ENCODE measurements around the gene NPPA. TPM values are rescaled to one million over a fixed set of nuclear protein-coding genes. Genes with fewer than 3 reads are reported as not detected.
A peak's percentile ranks its signal among the peaks of the same experiment; 100 is the strongest.
"Not testable (repeated sequence)": the region's sequence is repeated elsewhere in the genome, so short reads cannot be mapped to it uniquely, and the experiment has no call there.

Gene NPPA
- polyA plus RNA-seq, 5 donors = 0.43 to 1.5 (median 0.73) TPM

GRCh38 chr1:11807133-11807532 lies 40.5 kb downstream of the NPPA start:
- DNase-seq = no peak

- no peak for DNase-seq
Observed at GRCh38 chr1:11806307-11806936, 41.2 kb downstream of the NPPA start.

- DNase-seq = peak; percentile 99
Observed at GRCh38 chr1:11805422-11806306, 41.9 kb downstream of the NPPA start, which contains the start of the genes CLCN6 and MTHFR. CLCN6 (plus strand) TSS chr1:11806191; CDS start chr1:11806263, 72 bp downstream. MTHFR (minus strand) TSS chr1:11805964; CDS start chr1:11803116, 2,848 bp downstream.

- DNase-seq = no peak
Observed at GRCh38 chr1:11804666-11805421, 42.7 kb downstream of the NPPA start.

DNA sequence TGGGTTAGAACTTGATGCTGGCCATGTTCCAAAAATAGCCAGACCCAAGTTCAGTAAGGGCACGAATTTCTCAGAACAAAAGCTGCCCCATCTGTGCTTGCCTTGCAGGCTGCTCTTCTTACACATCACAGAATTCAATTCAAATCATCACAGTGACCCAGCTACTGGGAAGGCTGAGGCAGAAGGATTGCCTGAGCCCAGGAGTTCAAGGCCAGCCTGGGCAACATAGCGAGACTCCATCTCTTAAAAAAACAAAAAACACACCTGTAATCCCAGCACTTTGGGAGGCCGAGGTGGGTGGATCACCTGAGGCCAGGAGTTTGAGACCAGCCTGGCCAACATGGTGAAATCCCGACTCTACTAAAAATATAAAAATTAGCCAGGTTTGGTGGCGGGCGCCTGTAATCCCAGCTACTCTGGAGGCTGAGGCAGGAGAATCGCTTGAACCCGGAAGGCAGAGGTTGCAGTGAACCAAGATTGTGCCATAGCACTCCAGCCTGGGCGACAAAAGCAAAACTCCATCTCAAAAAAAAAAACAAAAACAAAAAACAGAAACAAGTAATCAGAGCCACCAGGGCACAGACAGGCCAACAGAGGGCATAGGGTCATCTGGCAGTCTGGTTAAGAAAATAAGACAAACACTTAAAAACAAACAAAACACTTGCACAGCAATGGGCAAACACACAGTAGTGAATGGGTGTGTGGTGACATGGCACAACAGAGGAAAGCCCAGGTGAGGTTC lies 43.5 kb downstream of the NPPA start:
- not testable (repeated sequence) for DNase-seq

- peak; percentile 88 to 89 for DNase-seq
Observed at GRCh38 chr1:11802973-11803885, 44.4 kb downstream of the NPPA start.

GRCh38 chr1:11802616-11802972 lies 45.0 kb downstream of the NPPA start:
- no peak for DNase-seq

GRCh38 chr1:11800756-11801433 lies 46.7 kb downstream of the NPPA start:
- DNase-seq = no peak

DNA sequence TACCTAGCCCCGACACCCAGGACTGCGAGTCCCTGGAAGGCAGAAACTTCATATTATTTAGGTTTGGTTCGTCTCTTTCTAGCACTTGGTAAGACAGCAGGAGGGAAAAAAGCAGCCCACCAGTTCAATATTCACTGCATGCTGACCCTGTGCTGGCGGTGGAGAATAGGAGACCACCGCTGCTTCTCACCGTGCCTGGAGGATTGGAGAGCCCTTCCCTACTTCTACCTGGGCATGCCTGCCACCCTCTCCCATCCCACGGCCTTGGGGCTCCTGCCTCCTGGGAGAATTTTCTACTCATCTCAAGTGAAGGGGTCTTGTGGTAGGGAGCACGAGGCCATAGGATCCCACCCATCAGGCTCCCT lies 47.2 kb downstream of the NPPA start:
- no peak for DNase-seq

GRCh38 chr1:11799896-11800295 lies 47.7 kb downstream of the NPPA start:
- no peak for DNase-seq

GRCh38 chr1:11799099-11799498 lies 48.5 kb downstream of the NPPA start:
- no peak for DNase-seq

DNA sequence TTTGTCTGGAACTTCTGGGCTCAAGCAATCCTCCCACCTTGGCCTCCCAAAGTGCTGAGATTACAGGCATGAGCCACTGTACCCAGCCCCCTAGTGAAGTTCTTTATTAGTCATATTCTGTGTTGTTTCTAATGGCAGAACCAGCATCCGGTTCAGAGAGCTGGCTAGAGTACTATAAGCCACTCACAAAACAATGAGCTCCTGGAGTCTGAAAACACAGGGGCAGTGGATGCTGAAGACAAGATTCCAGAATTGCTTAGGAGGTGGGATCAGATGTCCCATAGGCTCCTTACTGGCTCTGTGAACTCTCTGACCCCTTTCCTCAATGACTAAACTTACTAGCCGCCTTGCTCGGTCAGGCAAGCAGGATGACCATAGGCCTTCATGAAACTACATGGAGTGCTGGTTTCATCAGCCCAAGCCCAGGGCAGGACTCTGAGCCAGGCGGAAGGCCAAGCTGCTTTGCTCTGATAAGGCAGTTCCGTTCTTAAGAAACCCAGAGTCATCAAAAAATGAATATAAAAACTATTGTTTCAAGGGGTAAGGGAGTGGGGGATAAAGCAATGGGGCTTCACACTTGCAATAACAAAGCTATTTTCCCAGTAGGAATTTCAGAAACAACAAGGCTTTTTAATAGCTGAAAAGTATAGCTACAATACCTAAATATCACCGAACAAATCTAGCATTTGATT lies 49.9 kb downstream of the NPPA start:
- DNase-seq = no peak

GRCh38 chr1:11796036-11796828 lies 51.4 kb downstream of the NPPA start:
- no peak for DNase-seq

Other genes with a start within 250 kb of the NPPA start
- 1 to 10 TPM in 1 of 5 donors, under 1 TPM in 4; 0.52 to 1.5 (median 0.73) TPM for gene FBXO2, start 193.4 kb downstream of the NPPA start, polyA plus RNA-seq (ENCODE audit: insufficient read depth in 1 of 5, insufficient read length in 5 of 5, low replicate concordance in 1 of 5)
- gene FBXO44, start 192.9 kb downstream of the NPPA start, polyA plus RNA-seq (ENCODE audit: insufficient read depth in 1 of 5, insufficient read length in 5 of 5, low replicate concordance in 1 of 5) = 10 to 100 TPM; 10.4 to 20.3 (median 15.8) TPM
- gene FBXO6, start 183.6 kb downstream of the NPPA start, polyA plus RNA-seq (ENCODE audit: insufficient read depth in 1 of 5, insufficient read length in 5 of 5, low replicate concordance in 1 of 5) = 1 to 10 TPM; 4.5 to 7.8 (median 5.4) TPM
- gene MAD2L2, start 166.6 kb downstream of the NPPA start, polyA plus RNA-seq (ENCODE audit: insufficient read depth in 1 of 5, insufficient read length in 5 of 5, low replicate concordance in 1 of 5) = 10 to 100 TPM; 43.0 to 61.5 (median 46.7) TPM
- gene DRAXIN, start 156.1 kb downstream of the NPPA start, polyA plus RNA-seq (ENCODE audit: insufficient read depth in 1 of 5, insufficient read length in 5 of 5, low replicate concordance in 1 of 5) = 1 to 10 TPM; 1.9 to 2.7 (median 2.2) TPM
- gene AGTRAP, start 111.6 kb downstream of the NPPA start, polyA plus RNA-seq (ENCODE audit: insufficient read depth in 1 of 5, insufficient read length in 5 of 5, low replicate concordance in 1 of 5) = 10 to 100 TPM; 22.0 to 32.8 (median 29.6) TPM
- gene C1orf167, start 85.6 kb downstream of the NPPA start, polyA plus RNA-seq (ENCODE audit: insufficient read depth in 1 of 5, insufficient read length in 5 of 5, low replicate concordance in 1 of 5) = under 1 TPM in 2 of 5 donors, not detected in 3; 0.29 to 0.55 TPM
- 10 to 100 TPM; 13.4 to 24.2 (median 21.2) TPM for gene MTHFR, start 41.8 kb downstream of the NPPA start, polyA plus RNA-seq (ENCODE audit: insufficient read depth in 1 of 5, insufficient read length in 5 of 5, low replicate concordance in 1 of 5)
- 10 to 100 TPM; 17.2 to 24.2 (median 18.4) TPM for gene CLCN6, start 41.6 kb downstream of the NPPA start, polyA plus RNA-seq (ENCODE audit: insufficient read depth in 1 of 5, insufficient read length in 5 of 5, low replicate concordance in 1 of 5)
- gene NPPB, start 11.2 kb upstream of the NPPA start, polyA plus RNA-seq (ENCODE audit: insufficient read depth in 1 of 5, insufficient read length in 5 of 5, low replicate concordance in 1 of 5) = not detected
- gene KIAA2013, start 78.6 kb upstream of the NPPA start, polyA plus RNA-seq (ENCODE audit: insufficient read depth in 1 of 5, insufficient read length in 5 of 5, low replicate concordance in 1 of 5) = 10 to 100 TPM; 25.5 to 41.1 (median 32.7) TPM
- 100 to 1,000 TPM in 4 of 5 donors, 10 to 100 TPM in 1; 88.8 to 148 (median 135) TPM for gene PLOD1, start 86.9 kb upstream of the NPPA start, polyA plus RNA-seq (ENCODE audit: insufficient read depth in 1 of 5, insufficient read length in 5 of 5, low replicate concordance in 1 of 5)
- gene MFN2, start 132.7 kb upstream of the NPPA start, polyA plus RNA-seq (ENCODE audit: insufficient read depth in 1 of 5, insufficient read length in 5 of 5, low replicate concordance in 1 of 5) = 10 to 100 TPM; 45.5 to 52.3 (median 48.3) TPM
- 10 to 100 TPM; 12.9 to 31.7 (median 19.9) TPM for gene MIIP, start 171.7 kb upstream of the NPPA start, polyA plus RNA-seq (ENCODE audit: insufficient read depth in 1 of 5, insufficient read length in 5 of 5, low replicate concordance in 1 of 5)
- gene TNFRSF8, start 215.5 kb upstream of the NPPA start, polyA plus RNA-seq (ENCODE audit: insufficient read depth in 1 of 5, insufficient read length in 5 of 5, low replicate concordance in 1 of 5) = under 1 TPM; 0.15 to 0.35 (median 0.19) TPM